Hypothalamus (tissue), 51 donors: Measurements from ENCODE around the gene SLC9A3.

Source experiments
- DNase-seq, 51 donors: peaks; one replicate each; lab custom pipeline; 2025; lab: John Stamatoyannopoulos, UW

Gene SLC9A3

DNA sequence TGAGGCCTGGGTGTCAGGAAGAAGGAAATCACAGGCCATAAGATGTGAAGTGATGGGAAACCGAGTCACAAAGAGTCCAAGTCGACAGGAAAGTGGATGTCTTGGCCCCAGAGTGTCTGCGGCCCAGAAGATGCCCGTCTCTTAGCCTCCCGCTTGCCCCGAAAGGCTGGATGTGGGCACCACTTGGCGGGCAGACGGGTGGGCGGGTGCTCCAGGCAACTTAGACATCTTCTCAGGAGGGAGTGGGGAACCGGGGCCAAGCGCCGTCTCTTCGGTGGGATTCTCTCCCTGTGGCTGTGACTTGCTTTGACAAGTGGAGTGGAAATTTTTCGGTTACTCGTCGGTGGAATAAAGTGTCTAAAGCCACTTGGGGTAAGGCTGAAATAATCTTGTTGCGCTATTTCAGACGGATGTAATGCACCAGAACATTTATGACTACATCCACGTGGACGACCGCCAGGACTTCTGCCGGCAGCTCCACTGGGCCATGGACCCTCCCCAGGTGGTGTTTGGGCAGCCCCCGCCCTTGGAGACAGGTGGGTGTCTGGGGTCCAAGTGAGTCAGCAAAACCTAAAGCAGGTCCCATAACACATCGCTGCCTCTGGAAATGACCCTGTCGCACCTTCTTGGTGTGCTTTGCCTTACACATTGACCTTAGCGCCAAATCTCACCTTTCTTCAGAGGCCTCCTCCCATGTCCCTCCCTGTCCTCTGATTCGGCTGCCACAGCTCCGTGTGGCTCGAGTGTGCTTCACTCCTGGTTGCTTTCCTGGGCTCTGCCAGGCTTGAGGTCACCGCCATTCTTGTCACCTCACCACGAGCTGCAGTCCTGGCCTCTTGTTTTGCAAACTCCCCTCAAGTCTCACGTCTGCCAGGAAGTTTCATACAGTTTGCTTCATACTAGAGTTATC lies 101.7 kb downstream of the SLC9A3 start:
- DNase-seq: no peak

DNA sequence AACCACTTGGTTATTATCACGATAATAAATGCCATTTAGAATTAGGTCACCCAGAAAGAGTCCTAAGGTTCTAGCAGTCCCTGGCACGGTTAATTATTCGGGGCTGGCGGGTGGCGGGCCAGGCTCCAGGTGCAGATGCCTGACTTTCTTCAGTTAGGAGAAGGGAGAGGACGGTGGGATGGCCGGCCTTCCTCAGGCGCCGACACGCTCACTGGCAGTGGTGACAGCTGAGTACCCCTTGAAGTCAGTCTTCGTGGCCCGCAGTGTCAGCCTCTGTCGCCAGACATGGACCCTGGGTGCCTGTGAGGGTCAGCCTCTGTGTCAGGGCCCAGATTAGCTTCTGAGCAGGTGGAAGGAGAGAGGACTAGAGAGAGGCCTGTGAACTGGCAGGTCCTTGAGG lies 102.3 kb downstream of the SLC9A3 start:
- no peak for DNase-seq

GRCh38 chr5:421287-421880 lies 102.9 kb downstream of the SLC9A3 start:
- DNase-seq: no peak

DNA sequence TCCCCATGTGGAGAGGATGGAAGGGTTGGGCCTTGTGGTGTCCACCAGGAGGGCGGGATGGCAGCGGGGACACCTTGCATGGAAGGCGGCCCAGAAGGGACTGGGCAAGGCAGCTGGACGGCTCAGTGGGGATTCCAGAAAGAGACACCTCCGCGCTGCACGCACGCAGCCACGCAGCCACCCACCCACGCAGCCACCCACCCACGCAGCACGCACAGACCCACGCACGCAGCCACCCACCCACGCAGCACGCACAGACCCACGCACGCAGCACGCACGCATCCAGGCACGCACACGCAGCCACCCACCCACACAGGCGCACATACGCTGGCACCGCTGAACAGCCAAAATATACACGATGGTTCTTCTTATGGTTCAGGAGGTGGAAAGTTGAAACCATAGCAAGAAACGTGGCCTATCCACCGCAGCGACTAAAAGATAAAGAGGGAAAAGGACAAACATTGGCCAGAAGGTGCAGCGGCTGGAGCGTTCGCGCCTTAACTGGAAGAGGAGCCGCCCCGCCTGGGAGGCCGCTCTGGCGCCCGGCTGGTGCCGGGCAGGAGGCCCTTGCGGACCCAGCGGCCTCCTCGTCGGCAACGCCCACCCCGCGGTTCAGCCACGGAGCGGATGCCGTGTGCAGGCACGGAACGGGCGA lies 103.5 kb downstream of the SLC9A3 start:
- DNase-seq: no peak
